Endometrial microvascular endothelial cells (primary cell): ENCODE results near the gene CLPTM1. TPM values are rescaled to one million over a fixed set of nuclear protein-coding genes. Genes with fewer than 3 reads are reported as not detected.

Experiments
- in situ Hi-C: cut with HindIII; loops from 2 replicates; pipeline ENCODE4 v1.10.0; 2017; ENCODE audit warnings: low sequenced_read_pairs, low pct_unique_long_range_greater_than_20kb; ENCODE audit errors: inconsistent ontology term
- total RNA-seq: library from RNA; depleted of rRNA; stranded (reverse); fragments of >200 nt; gene quantifications from one replicate; pipeline ENCODE4 v1.2.3, GENCODE V29; 2015; ENCODE audit errors: inconsistent ontology term

The CLPTM1 gene
- total RNA-seq, 1 donor from 2014 or later: 80.3 TPM

DNA sequence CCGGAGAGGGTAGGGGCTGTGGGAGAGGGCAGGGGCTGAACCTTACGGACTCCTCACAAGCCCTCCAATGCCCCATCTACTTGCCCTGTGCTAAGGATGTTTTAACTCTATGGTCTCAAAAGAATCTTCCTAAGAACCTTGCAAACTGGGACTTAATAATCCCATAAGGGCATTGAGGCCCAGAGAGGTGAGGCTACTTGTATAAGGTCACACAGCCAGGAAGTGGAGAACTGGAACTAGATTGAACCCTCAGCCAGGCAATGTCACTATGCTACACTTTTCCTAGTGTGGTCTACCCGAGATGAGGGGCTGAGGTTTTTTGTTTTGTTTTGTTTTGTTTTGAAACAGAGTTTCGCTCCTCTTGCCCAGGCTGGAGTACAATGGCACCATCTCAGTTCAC lies 23.6 kb upstream of the CLPTM1 start:
- in situ Hi-C loops: no loop called here

GRCh38 chr19:44939668-44940067 lies 15.5 kb upstream of the CLPTM1 start:
- in situ Hi-C loops: no loop called here

DNA sequence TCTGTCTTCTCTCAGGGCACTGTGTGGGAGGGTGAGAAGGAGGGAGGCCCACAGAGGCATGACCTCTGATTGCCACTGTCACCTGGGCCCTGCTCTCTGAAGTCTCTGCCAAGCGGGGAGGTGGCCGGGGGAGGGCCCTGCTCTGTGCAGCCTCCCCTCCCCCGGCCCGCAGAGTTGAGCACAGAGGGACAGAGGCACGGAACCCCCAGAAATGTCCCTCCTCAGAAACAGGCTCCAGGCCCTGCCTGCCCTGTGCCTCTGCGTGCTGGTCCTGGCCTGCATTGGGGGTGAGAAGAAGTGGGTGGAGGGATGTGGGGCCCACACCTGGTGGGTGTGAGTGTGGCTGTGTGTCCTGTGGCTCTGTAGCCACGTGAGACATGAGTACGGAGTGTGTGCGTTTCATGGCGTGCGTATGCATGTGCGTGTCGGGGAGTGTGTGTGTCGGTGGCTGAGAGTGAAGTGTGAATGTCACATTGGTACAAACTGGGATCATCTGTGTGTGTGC lies 13.1 kb upstream of the CLPTM1 start, which contains the start of gene APOC4:
Gene APOC4, plus strand, starts transcription at position 171 of the 505 bp plus-strand sequence. Its CDS starts 41 bp downstream, at position 212.
- in situ Hi-C loops: no loop called here

- in situ Hi-C loops: no loop called here
Observed at GRCh38 chr19:44943801-44944249, 11.4 kb upstream of the CLPTM1 start.

- in situ Hi-C loops: no loop called here
Observed at GRCh38 chr19:44947041-44947581, 8.1 kb upstream of the CLPTM1 start.

- in situ Hi-C loops: no loop called here
Observed at GRCh38 chr19:44948237-44948636, 6.9 kb upstream of the CLPTM1 start.

GRCh38 chr19:44948763-44949374 lies 6.3 kb upstream of the CLPTM1 start:
- in situ Hi-C loops: no loop called here

DNA sequence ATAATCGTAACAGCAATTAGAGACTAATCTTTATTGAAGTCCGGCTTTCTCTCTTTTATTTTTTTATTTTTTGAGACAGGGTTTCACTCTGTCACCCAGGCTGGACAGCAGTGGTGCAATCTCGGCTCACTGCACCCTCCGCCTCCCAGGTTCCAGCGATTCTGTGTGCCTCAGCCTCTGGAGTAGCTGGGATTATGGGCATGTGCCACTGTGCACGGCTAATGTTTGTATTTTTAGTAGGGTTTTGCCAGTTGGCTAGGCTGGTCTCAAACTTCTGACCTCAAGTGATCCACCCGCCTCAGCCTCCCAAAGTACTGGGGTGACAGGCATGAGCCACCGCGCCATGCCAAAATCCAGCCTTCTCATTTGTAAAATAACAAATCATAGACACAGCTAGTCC lies 5.6 kb upstream of the CLPTM1 start:
- in situ Hi-C loops: no loop called here

DNA sequence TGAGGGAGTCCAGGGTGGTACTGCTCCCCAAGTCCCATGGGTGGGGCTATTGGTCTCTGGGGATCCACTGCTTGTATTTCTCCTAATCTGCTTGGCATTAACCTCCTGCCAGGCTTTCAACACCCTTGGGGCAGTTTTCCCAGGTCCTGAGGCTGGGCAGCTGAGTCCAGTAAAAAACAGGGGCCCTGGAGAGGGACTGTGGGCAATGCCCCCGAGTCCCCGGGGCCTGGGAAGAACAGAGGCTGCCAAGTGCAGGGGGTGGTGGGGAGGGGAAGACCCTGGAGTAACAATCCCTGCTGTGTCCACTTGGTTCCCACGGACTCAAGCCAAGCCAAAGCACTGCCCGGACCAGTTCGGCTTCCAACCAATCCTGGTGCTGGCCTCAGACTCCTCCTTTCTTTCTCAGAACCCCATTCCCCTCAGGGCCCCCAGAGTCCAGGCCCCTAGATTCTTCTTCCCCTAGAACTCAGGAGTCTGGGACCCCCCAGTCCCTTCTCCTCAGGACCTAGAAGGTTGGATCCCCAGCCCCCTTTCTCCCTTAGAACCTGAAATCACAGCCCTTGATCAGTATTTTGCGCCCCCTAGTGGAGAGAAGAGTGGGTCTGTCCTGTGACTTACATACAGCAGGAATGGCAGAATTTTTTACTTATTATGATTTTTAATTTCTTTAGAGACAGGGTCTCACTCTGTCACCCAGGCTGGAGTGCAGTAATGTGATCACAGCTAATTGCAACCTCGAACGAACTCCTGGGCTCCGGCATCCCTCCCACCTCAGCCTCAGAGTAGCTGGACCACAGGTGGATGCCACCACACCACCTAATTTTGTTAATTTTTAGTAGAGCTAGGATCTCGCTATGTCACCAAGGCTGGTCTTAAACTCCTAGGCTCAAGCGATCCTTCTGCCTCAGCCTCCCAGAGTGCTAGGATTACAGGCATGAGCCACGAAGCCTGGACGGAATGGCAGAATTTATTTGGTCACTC lies 3.7 kb upstream of the CLPTM1 start:
- in situ Hi-C loops: no loop called here

DNA sequence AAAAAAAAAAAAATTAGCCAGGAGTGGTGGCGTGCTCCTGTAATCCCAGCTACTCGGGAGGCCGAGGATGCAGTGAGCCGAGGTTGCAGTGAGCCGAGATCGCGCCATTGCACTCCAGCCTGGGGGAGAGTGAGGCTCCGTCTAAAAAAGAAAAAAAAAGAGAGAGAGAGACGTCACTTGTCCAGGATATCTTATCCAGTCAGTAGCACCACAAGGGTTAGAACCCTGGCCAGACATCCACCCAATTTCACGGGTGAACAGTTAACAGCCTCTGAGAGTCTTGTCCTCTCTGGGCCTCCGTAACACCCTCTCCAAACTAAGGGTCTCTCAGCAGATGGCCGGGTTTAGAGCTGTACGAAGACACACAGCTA lies 917 bp upstream of the CLPTM1 start:
- in situ Hi-C loops: no loop called here

GRCh38 chr19:44955505-44956439 lies 592 bp downstream of the CLPTM1 start:
- in situ Hi-C loops: no loop called here

DNA sequence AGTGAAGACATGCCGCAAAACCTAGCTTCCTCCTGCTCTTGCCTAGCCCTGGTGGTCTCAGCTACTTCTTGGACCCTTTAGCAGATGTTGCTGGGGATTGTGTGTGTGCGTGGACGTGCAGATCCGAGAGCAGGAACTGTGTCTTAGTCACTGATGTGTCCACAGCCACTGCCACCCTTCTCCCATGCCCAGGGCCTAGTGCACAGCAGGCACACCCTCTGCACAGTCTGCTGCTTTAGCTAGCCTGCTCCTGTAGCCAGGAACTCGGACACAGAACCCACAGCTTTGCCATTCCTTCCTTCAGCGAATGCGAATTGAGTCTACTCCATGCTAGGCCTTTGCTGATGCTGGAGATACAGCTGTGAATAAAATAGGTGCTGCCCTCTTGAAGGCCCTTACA lies 2.3 kb downstream of the CLPTM1 start:
- in situ Hi-C loops: no loop called here

GRCh38 chr19:44958090-44958489 lies 2.9 kb downstream of the CLPTM1 start:
- in situ Hi-C loops: no loop called here

GRCh38 chr19:44959691-44960090 lies 4.5 kb downstream of the CLPTM1 start:
- in situ Hi-C loops: no loop called here

- in situ Hi-C loops: no loop called here
Observed at GRCh38 chr19:44960906-44961728, 5.9 kb downstream of the CLPTM1 start.

DNA sequence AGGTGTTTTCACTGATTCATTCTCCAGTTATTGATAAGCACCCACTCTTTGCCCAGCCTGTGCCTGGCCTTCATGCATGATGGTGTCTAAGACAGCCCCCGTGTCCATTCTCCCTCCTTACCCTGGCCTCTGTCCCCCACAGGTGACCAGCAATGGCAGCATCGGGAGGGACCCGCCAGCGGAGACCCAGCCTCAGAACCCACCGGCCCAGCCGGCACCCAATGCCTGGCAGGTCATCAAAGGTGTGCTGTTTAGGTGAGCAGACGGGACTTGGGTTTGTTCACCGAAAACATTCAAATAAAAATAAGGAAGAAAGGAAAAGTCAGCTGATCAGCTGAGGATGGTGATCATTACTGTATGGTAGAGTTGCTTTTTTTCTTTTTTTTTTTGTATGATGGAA lies 6.6 kb downstream of the CLPTM1 start:
- in situ Hi-C loops: no loop called here

GRCh38 chr19:44968118-44968517 lies 12.9 kb downstream of the CLPTM1 start:
- in situ Hi-C loops: no loop called here

DNA sequence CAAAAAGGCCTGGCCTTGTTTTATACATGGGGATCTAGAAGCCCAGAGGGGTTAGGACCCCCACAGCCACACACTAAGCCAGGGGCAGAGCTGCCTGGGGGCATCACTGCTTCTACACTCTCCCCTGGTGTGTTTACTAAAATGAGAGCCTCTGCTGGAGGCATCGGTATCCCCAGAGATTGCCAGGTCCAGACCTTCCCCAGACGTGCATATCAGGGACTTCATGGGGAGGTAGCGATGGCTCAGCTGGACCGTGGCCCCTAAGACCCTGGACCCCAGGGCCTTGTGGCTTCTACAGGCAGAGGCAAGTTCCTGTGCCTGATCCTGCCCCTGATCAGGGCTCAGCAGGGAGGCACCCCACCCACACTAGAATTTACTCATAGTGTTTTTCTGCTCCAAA lies 13.5 kb downstream of the CLPTM1 start:
- in situ Hi-C loops: no loop called here
